Stimulated activated CD4-positive, alpha-beta T cell treated with anti-CD3 and anti-CD28 coated beads, TNF-alpha, amount 100 ng/mL, for 48 hours (primary cell): ENCODE results near the gene TAF7.
A peak's percentile ranks its signal among the peaks of the same experiment; 100 is the strongest.
"Not testable (repeated sequence)": the region's sequence is repeated elsewhere in the genome, so short reads cannot be mapped to it uniquely, and the experiment has no call there.

ENCODE experiments used
- DNase-seq, 3 donors: peaks; one replicate each; pipeline ENCODE4 v3.0.0-alpha.2; 2020; ENCODE audit warnings: low read depth in 3 of 3

Gene TAF7

GRCh38 chr5:141320225-141321169, at the start of gene TAF7:
Gene TAF7, minus strand, starts transcription at chr5:141320784. Its CDS starts 740 bp downstream, at chr5:141320044.
- DNase-seq = peak; percentile 82 to 87 (median 83)

GRCh38 chr5:141366016-141366896, 45.7 kb upstream of the TAF7 start:
- no peak for DNase-seq

GRCh38 chr5:141363952-141364660, 43.5 kb upstream of the TAF7 start, which contains the start of gene PCDHGA5:
Gene PCDHGA5, plus strand, starts transcription at chr5:141364162. Its CDS starts 169 bp downstream, at chr5:141364331.
- no peak for DNase-seq

GRCh38 chr5:141362719-141363118, 42.1 kb upstream of the TAF7 start:
- DNase-seq = no peak

GRCh38 chr5:141360685-141361084, 40.1 kb upstream of the TAF7 start:
- no peak for DNase-seq

GRCh38 chr5:141359790-141360426, 39.3 kb upstream of the TAF7 start, which contains the start of gene PCDHGB2:
Gene PCDHGB2, plus strand, starts transcription at chr5:141359994. Its CDS starts 142 bp downstream, at chr5:141360136.
- DNase-seq = no peak

GRCh38 chr5:141356950-141357349, 36.4 kb upstream of the TAF7 start:
- DNase-seq = no peak

GRCh38 chr5:141356133-141356532, 35.5 kb upstream of the TAF7 start:
- DNase-seq = no peak

GRCh38 chr5:141355641-141356040, 35.1 kb upstream of the TAF7 start:
- DNase-seq = no peak

- no peak for DNase-seq
Observed at GRCh38 chr5:141354900-141355469, 34.4 kb upstream of the TAF7 start, which contains the start of gene PCDHGA4. Gene PCDHGA4, plus strand, starts transcription at chr5:141355021. Its CDS starts 87 bp downstream, at chr5:141355108.

- DNase-seq = no peak
Observed at GRCh38 chr5:141351591-141351990, 31.0 kb upstream of the TAF7 start.

- no peak for DNase-seq
Observed at GRCh38 chr5:141349917-141350619, 29.5 kb upstream of the TAF7 start, which contains the start of gene PCDHGB1. Gene PCDHGB1, plus strand, starts transcription at chr5:141350099. Its CDS starts 162 bp downstream, at chr5:141350261.

GRCh38 chr5:141346017-141346416, 25.4 kb upstream of the TAF7 start:
- not testable (repeated sequence) for DNase-seq

GRCh38 chr5:141345327-141345726, 24.7 kb upstream of the TAF7 start:
- DNase-seq = no peak

- no peak for DNase-seq
Observed at GRCh38 chr5:141343953-141344463, 23.4 kb upstream of the TAF7 start.

GRCh38 chr5:141343242-141343952, 22.8 kb upstream of the TAF7 start, which contains the start of gene PCDHGA3:
Gene PCDHGA3, plus strand, starts transcription at chr5:141343829. Its CDS starts 205 bp downstream, at chr5:141344034.
- no peak for DNase-seq

- no peak for DNase-seq
Observed at GRCh38 chr5:141342773-141343172, 22.2 kb upstream of the TAF7 start.

- DNase-seq = not testable (repeated sequence)
Observed at GRCh38 chr5:141340781-141341354, 20.3 kb upstream of the TAF7 start.
